RWPE2 (cell line): Measurements from ENCODE around the gene TRIP13.

ENCODE experiments used
- ATAC-seq: fragments of 200-7000 bp; cut with Tn5 transposase; 3 replicates; pipeline ENCODE4 v1.9.1; 2021; ENCODE audit warnings: low read depth
- DNase-seq: peaks from one replicate; pipeline ENCODE4 v3.0.0-alpha.2; 2020; ENCODE audit warnings: low spot score
- H3K27ac ChIP-seq: fragments of 450-650 bp; 2 replicates; pipeline ENCODE4 v1.5.1; 2017; ENCODE audit warnings: mild to moderate bottlenecking; ENCODE audit not compliant: poor library complexity, severe bottlenecking
- H3K27me3 ChIP-seq: fragments of 250-450 bp; sonication (Bioruptor Pico); 2 replicates; pipeline ENCODE4 v1.5.1; 2021; ENCODE audit warnings: mild to moderate bottlenecking, moderate library complexity; ENCODE audit not compliant: insufficient read depth, poor library complexity, severe bottlenecking
- H3K36me3 ChIP-seq: fragments of 250-450 bp; sonication (Bioruptor Pico); 2 replicates; pipeline ENCODE4 v1.5.1; 2020; ENCODE audit warnings: low read depth, mild to moderate bottlenecking, moderate library complexity
- H3K4me1 ChIP-seq: fragments of 250-450 bp; sonication (Bioruptor Pico); 2 replicates; pipeline ENCODE4 v1.5.1; 2021; ENCODE audit warnings: mild to moderate bottlenecking, moderate library complexity; ENCODE audit not compliant: insufficient read depth, poor library complexity, severe bottlenecking
- H3K4me3 ChIP-seq: fragments of 250-450 bp; sonication (Bioruptor Pico); 2 replicates; pipeline ENCODE4 v1.5.1; 2021; ENCODE audit warnings: mild to moderate bottlenecking, moderate library complexity; ENCODE audit not compliant: severe bottlenecking
- H3K9me3 ChIP-seq: fragments of 250-450 bp; sonication (Bioruptor Pico); 2 replicates; pipeline ENCODE4 v1.5.1; 2021; ENCODE audit warnings: mild to moderate bottlenecking, moderate library complexity; ENCODE audit not compliant: severe bottlenecking
- TF ChIP-seq, protein P1 (sequence below): fragments of 450-650 bp; IDR thresholded peaks from one replicate; pipeline ENCODE4 v1.5.1; 2017; ENCODE audit warnings: mild to moderate bottlenecking, moderate library complexity; ENCODE audit not compliant: poor library complexity, severe bottlenecking

TRIP13 gene

DNA sequence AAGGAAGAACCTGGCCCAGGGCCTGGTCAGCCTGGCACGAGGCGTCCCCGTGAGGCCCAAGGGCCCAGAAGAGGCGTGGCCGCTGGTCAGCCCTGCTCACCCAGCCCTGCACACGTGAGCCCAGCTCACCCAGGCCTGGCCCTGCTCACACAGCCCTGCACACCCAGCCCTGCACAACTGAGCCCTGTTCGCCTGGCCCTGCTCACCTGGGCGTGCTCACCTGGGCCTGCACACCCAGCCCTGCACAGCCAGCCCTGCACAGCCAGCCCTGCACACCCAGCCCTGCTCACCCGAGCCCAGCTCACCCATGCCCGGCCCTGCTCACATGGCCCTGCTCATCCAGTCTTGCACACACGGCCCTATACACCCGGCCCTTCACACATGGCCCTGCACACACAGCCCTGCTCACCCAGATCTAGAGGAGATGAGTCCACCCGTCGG lies 44.0 kb upstream of the TRIP13 start:
- H3K36me3 ChIP-seq = no peaks in the 10 kb centered on the region
- H3K4me3 ChIP-seq = no peak overlapping the region
- H3K4me1 ChIP-seq = no peaks in the 10 kb centered on the region
- ATAC-seq = no peak
- peak; percentile 64 for DNase-seq
- TF ChIP-seq, protein P1, sequence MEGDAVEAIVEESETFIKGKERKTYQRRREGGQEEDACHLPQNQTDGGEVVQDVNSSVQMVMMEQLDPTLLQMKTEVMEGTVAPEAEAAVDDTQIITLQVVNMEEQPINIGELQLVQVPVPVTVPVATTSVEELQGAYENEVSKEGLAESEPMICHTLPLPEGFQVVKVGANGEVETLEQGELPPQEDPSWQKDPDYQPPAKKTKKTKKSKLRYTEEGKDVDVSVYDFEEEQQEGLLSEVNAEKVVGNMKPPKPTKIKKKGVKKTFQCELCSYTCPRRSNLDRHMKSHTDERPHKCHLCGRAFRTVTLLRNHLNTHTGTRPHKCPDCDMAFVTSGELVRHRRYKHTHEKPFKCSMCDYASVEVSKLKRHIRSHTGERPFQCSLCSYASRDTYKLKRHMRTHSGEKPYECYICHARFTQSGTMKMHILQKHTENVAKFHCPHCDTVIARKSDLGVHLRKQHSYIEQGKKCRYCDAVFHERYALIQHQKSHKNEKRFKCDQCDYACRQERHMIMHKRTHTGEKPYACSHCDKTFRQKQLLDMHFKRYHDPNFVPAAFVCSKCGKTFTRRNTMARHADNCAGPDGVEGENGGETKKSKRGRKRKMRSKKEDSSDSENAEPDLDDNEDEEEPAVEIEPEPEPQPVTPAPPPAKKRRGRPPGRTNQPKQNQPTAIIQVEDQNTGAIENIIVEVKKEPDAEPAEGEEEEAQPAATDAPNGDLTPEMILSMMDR = no peak
- peaks cover 29% of the 10 kb centered on the region for H3K27me3 ChIP-seq
- no peaks in the 10 kb centered on the region for H3K9me3 ChIP-seq
- H3K27ac ChIP-seq = no peak overlapping the region

- no peaks in the 10 kb centered on the region for H3K9me3 ChIP-seq
- no peak for ATAC-seq
- TF ChIP-seq, protein P1 = no peak
- H3K4me3 ChIP-seq = no peak overlapping the region
- H3K4me1 ChIP-seq = no peaks in the 10 kb centered on the region
- H3K27me3 ChIP-seq = peaks cover 29% of the 10 kb centered on the region
- H3K36me3 ChIP-seq = no peaks in the 10 kb centered on the region
- H3K27ac ChIP-seq = no peak overlapping the region
- peak; percentile 65 for DNase-seq
Observed at GRCh38 chr5:849651-850301, 42.9 kb upstream of the TRIP13 start.

DNA sequence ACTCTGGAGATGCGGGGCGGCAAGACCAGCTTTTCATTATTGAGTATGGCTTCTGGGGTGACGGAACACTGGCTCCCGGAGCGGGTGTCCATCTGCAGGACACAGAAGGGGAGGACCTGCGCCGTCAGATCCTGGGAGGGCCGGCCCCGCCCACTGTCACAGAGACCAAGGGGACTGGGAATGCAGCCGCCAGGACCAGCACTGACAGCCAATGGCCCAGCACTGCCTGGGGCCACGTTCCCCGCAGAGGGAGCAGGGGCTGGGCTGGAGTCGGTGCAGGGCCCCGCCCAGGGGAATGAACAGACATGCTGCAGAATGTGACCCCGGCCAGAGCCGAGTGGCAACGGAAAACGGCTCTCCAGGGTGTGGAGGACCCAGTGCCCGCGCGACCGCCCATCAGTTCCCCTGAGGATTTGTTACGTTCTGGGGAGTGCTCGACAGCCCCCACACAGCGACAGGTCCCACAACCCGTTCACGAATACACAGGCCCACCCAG lies 42.1 kb upstream of the TRIP13 start, which contains the start of gene ZDHHC11:
TSS of gene ZDHHC11 (minus strand) at position 476 of the 496 bp plus-strand sequence. CDS start at position 92, 384 bp downstream.
- H3K27ac ChIP-seq = no peak within 1 kb of the TSS
- ATAC-seq (peak; percentile 43), DNase-seq (peak; percentile 64)
- TF ChIP-seq, protein P1 = no peak
- H3K27me3 ChIP-seq = peaks cover 29% of the 10 kb centered on the region
- H3K36me3 ChIP-seq = no peaks in the 10 kb centered on the region
- H3K4me3 ChIP-seq = no peak within 1 kb of the TSS
- H3K9me3 ChIP-seq = no peaks in the 10 kb centered on the region
- no peaks in the 10 kb centered on the region for H3K4me1 ChIP-seq

DNA sequence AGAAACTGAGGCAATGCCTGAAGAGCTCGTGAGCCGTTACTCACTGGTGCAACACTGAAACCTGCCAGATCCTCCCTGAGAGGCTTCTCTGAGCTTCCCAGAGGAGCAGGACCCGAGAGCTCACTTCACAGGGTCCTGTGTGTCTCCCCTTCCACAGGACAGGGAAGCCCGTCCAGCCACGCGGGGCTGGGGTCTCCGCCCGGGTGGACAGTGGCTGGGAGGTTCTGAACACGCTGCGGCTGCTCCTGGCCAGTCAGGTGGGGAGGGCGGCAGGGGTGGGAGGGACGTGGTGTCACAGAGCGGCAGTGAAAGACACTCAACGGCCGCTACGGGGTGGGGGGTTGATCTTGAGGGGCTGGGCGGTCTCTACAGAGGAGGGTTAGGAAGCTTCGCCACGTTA lies 41.6 kb upstream of the TRIP13 start:
- no peaks in the 10 kb centered on the region for H3K9me3 ChIP-seq
- H3K27me3 ChIP-seq = peaks cover 29% of the 10 kb centered on the region
- TF ChIP-seq, protein P1 = no peak
- no peak overlapping the region for H3K4me3 ChIP-seq
- peak; percentile 4; the same call in 1 of the 3 replicates for ATAC-seq
- no peaks in the 10 kb centered on the region for H3K4me1 ChIP-seq
- DNase-seq = peak; percentile 49
- H3K36me3 ChIP-seq = no peaks in the 10 kb centered on the region
- H3K27ac ChIP-seq = no peak overlapping the region

DNA sequence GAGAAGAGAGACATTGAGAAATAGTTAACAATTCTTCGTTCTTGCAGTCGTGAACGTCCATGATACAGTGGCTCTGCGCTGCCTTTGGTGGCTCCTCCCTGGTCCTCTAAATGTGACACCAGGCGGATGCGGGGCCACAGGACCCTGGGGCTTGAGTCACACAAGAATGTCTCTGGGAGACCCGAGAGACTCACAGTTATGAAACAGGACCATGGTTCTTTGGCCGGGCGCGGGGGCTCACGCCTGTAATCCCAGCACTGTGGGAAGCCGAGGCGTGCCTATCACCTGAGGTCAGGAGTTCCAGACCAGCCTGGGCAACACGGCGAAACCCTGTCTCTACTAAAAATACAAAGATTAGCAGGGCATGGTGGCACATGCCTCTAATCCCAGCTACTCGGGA lies 41.1 kb upstream of the TRIP13 start:
- H3K4me3 ChIP-seq = no peak overlapping the region
- no peaks in the 10 kb centered on the region for H3K4me1 ChIP-seq
- ATAC-seq = no peak
- no peaks in the 10 kb centered on the region for H3K9me3 ChIP-seq
- H3K27me3 ChIP-seq = peaks cover 29% of the 10 kb centered on the region
- no peaks in the 10 kb centered on the region for H3K36me3 ChIP-seq
- no peak overlapping the region for H3K27ac ChIP-seq
- peak; percentile 52 for DNase-seq
- TF ChIP-seq, protein P1 = no peak
